Measurements from ENCODE around the gene ARL5C. TPM values are rescaled to one million over a fixed set of nuclear protein-coding genes. Genes with fewer than 3 reads are reported as not detected.

The ARL5C gene
- total and polyA plus RNA-seq, 4 donors, result not detected

- Histone ChIP-seq H3K9me3 (ENCODE audit: control insufficient read depth in 4 of 4, low read length in 3 of 4) (no peaks in the 10 kb centered on the region), H3K27ac (ENCODE audit: low read depth in 1 of 2, low read length in 2 of 2) (no peak overlapping the region), H3K4me1 (ENCODE audit: control insufficient read depth in 4 of 4, insufficient read depth in 4 of 4, low read length in 3 of 4) (peaks cover 1 to 12% (median 10%) of the 10 kb centered on the region in 4 donors), H3K36me3 (ENCODE audit: control insufficient read depth in 4 of 4, insufficient read depth in 3 of 4, low read depth in 1 of 4, low read length in 3 of 4) (no peaks in the 10 kb centered on the region), H3K27me3 (ENCODE audit: control insufficient read depth in 4 of 4, insufficient read depth in 4 of 4, low read length in 3 of 4) (no peaks in the 10 kb centered on the region), H3K4me3 (ENCODE audit: low read depth in 1 of 3, low read length in 3 of 3) (no peak overlapping the region), H3K9ac (ENCODE audit: low read depth in 1 of 2, low read length in 2 of 2) (no peak overlapping the region)
- no peak for TF ChIP-seq FOXA2 (IDR thresholded peaks at IDR 0.05)
- no peak for DNase-seq (ENCODE audit: low spot score)
- 94% methylated on average over 2 of the region's 2 CpGs for WGBS
These were observed 52.1 kb downstream of the ARL5C start for GRCh38 chr17:39113871-39114270.

GRCh38 chr17:39110435-39111136, 55.4 kb downstream of the ARL5C start:
- H3K36me3 ChIP-seq (ENCODE audit: control insufficient read depth in 4 of 4, insufficient read depth in 3 of 4, low read depth in 1 of 4, low read length in 3 of 4), result no peaks in the 10 kb centered on the region
- 35% methylated on average over 19 of the region's 19 CpGs for WGBS
- H3K27ac ChIP-seq (ENCODE audit: low read depth in 1 of 2, low read length in 2 of 2), result no peak overlapping the region
- H3K9me3 ChIP-seq (ENCODE audit: control insufficient read depth in 4 of 4, low read length in 3 of 4), result no peaks in the 10 kb centered on the region
- H3K4me1 ChIP-seq (ENCODE audit: control insufficient read depth in 4 of 4, insufficient read depth in 4 of 4, low read length in 3 of 4), result peaks cover 1 to 12% (median 10%) of the 10 kb centered on the region in 4 donors
- no peak overlapping the region for H3K4me3 ChIP-seq (ENCODE audit: low read depth in 1 of 3, low read length in 3 of 3)
- peak; percentile 81 to 91 for TF ChIP-seq RXRA (IDR thresholded peaks at IDR 0.05)
- TF ChIP-seq FOXA2 (IDR thresholded peaks at IDR 0.05), result peak; percentile 43
- TF ChIP-seq HNF4G (IDR thresholded peaks at IDR 0.05), result no peak
- peak; percentile 44 to 84 for TF ChIP-seq HNF4A (conservative IDR thresholded peaks at IDR 0.05)
- TF ChIP-seq SP1 (IDR thresholded peaks at IDR 0.05), result peak; percentile 40
- H3K9ac ChIP-seq (ENCODE audit: low read depth in 1 of 2, low read length in 2 of 2), result no peak overlapping the region
- no peak for DNase-seq (ENCODE audit: low spot score)
- no peaks in the 10 kb centered on the region for H3K27me3 ChIP-seq (ENCODE audit: control insufficient read depth in 4 of 4, insufficient read depth in 4 of 4, low read length in 3 of 4)

- Histone ChIP-seq H3K27me3 (ENCODE audit: control insufficient read depth in 4 of 4, insufficient read depth in 4 of 4, low read length in 3 of 4) (no peaks in the 10 kb centered on the region), H3K27ac (ENCODE audit: low read depth in 1 of 2, low read length in 2 of 2) (no peak overlapping the region), H3K36me3 (ENCODE audit: control insufficient read depth in 4 of 4, insufficient read depth in 3 of 4, low read depth in 1 of 4, low read length in 3 of 4) (no peaks in the 10 kb centered on the region), H3K4me3 (ENCODE audit: low read depth in 1 of 3, low read length in 3 of 3) (no peak overlapping the region), H3K4me1 (ENCODE audit: control insufficient read depth in 4 of 4, insufficient read depth in 4 of 4, low read length in 3 of 4) (peaks cover 0 to 12% (median 10%) of the 10 kb centered on the region in 4 donors), H3K9me3 (ENCODE audit: control insufficient read depth in 4 of 4, low read length in 3 of 4) (no peaks in the 10 kb centered on the region), H3K9ac (ENCODE audit: low read depth in 1 of 2, low read length in 2 of 2) (no peak overlapping the region)
- TF ChIP-seq ZBTB33 (IDR thresholded peaks at IDR 0.05), result no peak
- TF ChIP-seq, protein P1, sequence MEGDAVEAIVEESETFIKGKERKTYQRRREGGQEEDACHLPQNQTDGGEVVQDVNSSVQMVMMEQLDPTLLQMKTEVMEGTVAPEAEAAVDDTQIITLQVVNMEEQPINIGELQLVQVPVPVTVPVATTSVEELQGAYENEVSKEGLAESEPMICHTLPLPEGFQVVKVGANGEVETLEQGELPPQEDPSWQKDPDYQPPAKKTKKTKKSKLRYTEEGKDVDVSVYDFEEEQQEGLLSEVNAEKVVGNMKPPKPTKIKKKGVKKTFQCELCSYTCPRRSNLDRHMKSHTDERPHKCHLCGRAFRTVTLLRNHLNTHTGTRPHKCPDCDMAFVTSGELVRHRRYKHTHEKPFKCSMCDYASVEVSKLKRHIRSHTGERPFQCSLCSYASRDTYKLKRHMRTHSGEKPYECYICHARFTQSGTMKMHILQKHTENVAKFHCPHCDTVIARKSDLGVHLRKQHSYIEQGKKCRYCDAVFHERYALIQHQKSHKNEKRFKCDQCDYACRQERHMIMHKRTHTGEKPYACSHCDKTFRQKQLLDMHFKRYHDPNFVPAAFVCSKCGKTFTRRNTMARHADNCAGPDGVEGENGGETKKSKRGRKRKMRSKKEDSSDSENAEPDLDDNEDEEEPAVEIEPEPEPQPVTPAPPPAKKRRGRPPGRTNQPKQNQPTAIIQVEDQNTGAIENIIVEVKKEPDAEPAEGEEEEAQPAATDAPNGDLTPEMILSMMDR (IDR thresholded peaks at IDR 0.05; ENCODE audit: low read depth, low read length, missing input control), result no peak
- no peak for TF ChIP-seq HNF4A (conservative IDR thresholded peaks at IDR 0.05)
- no peak for TF ChIP-seq ATF3 (IDR thresholded peaks at IDR 0.05)
- no peak for TF ChIP-seq FOXA1 (IDR thresholded peaks at IDR 0.05)
- no peak for TF ChIP-seq JUND (IDR thresholded peaks at IDR 0.05)
- no peak for TF ChIP-seq YY1 (IDR thresholded peaks at IDR 0.05)
- TF ChIP-seq NR2F2 (IDR thresholded peaks at IDR 0.05), result no peak
- no peak for TF ChIP-seq MAX (IDR thresholded peaks at IDR 0.05)
- TF ChIP-seq TAF1 (conservative IDR thresholded peaks at IDR 0.05), result no peak
- no peak for TF ChIP-seq RXRA (IDR thresholded peaks at IDR 0.05)
- no peak for TF ChIP-seq HNF4G (IDR thresholded peaks at IDR 0.05)
- no peak for TF ChIP-seq SP1 (IDR thresholded peaks at IDR 0.05)
- TF ChIP-seq EGR1 (IDR thresholded peaks at IDR 0.05; ENCODE audit: low read depth in 2 of 2), result no peak
- 92% methylated on average over 23 of the region's 23 CpGs for WGBS
- no peak for DNase-seq (ENCODE audit: low spot score)
These were observed 57.2 kb downstream of the ARL5C start for GRCh38 chr17:39108461-39109375.

All from liver (tissue), 9 donors.